ENCODE data around the gene NKAIN2. TPM values are rescaled to one million over a fixed set of nuclear protein-coding genes. Genes with fewer than 3 reads are reported as not detected.

The NKAIN2 gene
- total RNA-seq, 1 donor from 2014 or later = 0.06 TPM

DNA sequence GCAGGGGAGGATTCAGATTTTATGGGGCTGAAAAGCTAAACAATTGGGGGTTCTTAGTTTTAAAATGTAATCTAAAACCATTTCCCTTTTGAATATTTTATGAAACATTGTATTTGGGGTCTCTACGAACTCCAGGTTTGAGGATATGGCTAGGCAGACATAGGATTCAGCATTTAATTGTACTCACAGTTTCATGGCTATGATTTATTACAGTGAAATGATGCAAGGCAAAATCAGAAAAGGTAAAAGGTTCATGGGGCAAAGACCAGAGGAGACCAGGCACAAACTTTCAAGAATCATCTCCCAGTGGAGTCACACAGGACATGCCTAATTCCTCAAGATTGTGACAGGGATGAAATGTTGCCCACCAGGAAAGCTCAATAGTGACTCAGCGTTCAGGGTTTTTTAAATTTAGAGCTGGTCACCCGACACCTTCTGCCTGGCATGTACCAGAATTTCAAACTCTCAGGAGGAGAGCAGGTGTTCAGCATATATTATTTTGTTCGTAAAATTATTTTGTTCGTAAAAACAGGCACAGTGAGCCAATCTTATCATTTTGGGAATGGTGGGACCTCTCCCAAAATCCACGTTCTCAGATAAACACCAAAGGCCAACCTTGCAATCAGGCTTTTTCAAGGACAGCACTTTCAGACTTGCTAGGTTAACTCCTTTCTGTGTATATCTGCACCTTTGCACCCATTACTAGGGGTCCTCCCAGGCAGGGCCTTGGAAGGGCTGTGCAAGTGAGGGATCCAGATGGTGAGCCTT, 270.3 kb downstream of the NKAIN2 start:
- DNase-seq (ENCODE audit: extremely low read depth, low read depth, low spot score) = no peak

DNA sequence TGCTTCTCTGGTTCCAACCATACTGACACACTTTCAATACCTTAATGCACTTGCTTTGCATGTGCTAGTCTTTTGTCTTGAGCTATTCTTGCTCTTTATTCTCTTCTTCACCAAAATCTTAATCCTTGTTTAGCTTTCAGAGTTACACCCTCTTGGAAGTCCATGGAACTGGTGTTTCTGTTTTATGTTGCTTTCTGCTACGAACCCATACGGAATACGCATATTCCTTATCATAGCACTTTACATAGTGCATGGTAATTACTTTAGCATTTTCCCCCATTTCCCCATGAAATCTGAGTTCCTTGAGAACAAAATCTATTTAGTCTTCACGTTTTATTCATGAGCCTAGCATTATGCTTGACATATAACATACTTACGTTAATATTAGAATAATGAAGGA, 270.9 kb downstream of the NKAIN2 start:
- no peak for DNase-seq (ENCODE audit: extremely low read depth, low read depth, low spot score)

DNA sequence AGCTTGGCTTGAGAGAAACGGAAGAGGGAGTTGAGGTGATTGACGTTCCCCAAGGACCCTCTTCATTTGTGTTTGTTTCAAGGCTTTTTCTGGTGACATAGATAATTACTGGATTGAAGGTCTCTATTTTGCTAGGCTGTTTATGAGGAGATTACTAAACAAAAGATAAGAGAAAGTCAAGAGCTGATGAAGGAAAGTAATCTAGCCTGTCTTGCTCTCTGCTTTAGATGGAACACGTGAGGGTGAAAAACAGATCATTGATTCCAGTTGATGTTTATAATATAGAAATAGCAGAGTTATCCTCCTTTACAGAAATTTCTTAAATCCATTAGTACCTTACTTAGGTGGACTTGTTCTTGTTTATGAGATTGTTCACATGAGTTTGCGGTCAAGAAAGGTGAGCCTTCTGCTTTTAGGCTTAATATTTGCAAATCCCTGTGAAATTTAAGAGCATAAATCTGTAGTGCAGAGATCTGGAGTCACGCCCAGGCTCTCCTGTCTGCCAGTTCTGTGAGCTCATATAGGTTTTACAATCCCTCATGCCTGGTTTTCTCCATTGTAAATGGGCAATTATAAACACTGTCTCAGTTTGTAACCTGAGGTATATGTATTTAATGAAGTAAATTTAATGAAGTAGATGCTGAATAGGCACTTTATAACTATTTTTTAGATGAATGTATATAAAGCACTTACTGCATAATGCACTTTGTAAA, 272.8 kb downstream of the NKAIN2 start:
- DNase-seq (ENCODE audit: extremely low read depth, low read depth, low spot score) = no peak

DNA sequence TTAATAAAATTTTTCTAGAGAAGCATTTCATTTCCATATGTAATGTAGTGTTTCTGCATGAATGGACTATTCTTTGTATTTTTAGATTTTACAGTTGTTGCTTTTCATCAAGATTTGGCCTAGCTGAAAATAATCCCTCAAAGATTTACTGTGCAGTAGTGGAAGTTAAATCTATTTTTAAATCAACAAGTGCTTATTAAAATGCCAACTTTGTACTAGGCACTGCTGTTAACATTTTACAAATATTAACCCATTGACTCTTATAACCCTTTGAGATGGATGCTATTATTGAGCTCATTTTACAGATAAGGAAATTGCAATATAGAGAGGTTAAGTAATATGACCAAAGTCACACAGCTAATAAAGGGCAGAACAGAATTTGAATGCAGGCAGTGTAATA, 274.5 kb downstream of the NKAIN2 start:
- no peak for DNase-seq (ENCODE audit: extremely low read depth, low read depth, low spot score)

DNA sequence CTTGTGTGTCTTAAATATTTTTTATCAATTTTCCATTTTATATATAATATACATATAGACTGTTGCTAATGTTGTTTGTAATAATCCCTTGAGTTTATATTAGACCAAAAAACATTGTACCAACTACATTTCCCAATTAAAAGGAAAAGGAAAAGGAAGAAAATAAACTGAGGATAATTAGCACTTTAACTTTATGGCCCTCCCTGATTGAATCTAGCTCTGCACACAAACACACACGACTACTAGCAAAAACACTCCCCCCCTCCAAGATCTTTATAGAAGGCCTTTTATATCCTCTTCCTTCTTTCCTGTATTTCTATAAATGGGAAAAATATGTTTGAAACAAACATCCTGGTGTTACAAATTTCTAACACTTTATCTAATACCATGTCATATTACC, 276.8 kb downstream of the NKAIN2 start:
- DNase-seq (ENCODE audit: extremely low read depth, low read depth, low spot score) = no peak

DNA sequence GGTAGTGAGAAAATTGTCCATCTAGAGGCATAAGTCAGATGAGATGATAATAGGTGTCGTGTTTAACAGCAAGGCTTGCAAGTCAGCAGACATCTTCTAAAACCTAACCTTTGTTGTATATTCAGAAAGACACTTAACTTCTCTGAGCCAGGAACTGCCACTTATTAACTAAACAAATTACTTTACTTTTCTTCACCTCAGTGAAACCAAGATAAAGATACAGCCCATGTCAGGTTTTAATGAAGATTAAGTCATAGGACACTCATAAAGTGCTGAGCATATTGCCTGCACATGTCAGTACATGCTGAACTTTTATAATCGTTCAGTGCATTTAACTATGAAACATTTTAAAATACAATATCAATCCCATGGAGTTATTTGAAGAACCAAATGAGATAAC, 286.8 kb downstream of the NKAIN2 start:
- DNase-seq (ENCODE audit: extremely low read depth, low read depth, low spot score) = no peak

- no peak for DNase-seq (ENCODE audit: extremely low read depth, low read depth, low spot score)
These were observed 295.9 kb downstream of the NKAIN2 start for GRCh38 chr6:124099520-124099919.

GRCh38 chr6:124110514-124110913, 306.8 kb downstream of the NKAIN2 start:
- no peak for DNase-seq (ENCODE audit: extremely low read depth, low read depth, low spot score)

- DNase-seq (ENCODE audit: extremely low read depth, low read depth, low spot score) = no peak
These were observed 315.9 kb downstream of the NKAIN2 start for GRCh38 chr6:124119596-124119995.

GRCh38 chr6:124123617-124124209, 320.0 kb downstream of the NKAIN2 start:
- no peak for DNase-seq (ENCODE audit: extremely low read depth, low read depth, low spot score)

- DNase-seq (ENCODE audit: extremely low read depth, low read depth, low spot score) = no peak
These were observed 327.6 kb downstream of the NKAIN2 start for GRCh38 chr6:124131259-124131658.

DNA sequence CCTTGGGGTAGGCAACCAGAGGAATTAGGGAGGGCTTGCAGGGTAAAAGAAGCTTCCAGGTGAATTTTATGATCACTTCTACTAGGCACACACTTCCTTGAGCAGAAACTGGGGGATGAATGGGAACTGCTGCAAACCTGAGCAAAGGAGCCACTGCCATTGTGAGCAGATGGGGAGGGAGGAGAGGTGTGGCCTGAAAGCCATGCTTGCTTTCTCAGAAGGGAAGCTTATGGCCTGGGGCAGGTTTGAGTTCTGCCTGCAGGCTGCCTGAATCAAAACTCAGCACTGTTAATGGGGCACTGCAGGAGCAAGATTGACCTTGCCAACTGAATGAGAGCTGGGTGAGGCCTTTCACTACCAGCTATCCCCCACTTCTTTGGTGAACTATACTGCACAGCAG, 328.1 kb downstream of the NKAIN2 start:
- DNase-seq (ENCODE audit: extremely low read depth, low read depth, low spot score) = no peak

DNA sequence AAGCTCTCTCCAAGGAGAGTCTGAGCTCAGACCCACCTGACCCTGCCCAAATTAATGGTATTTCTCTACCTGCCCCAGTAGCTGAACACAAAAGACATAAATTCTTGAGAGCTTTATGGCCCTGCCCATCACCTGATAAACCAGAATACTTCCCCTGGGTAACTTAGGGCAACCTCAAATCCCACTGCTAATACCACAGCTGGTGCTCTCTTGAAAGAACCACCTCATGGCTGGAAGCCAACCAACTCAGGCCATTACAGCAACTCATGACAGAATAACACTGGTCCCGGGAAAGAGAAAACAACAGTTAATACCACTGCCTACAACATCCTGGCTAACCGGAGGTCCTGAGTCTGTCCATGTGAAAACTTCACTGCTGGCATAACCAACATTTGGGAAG, 328.6 kb downstream of the NKAIN2 start:
- no peak for DNase-seq (ENCODE audit: extremely low read depth, low read depth, low spot score)

DNA sequence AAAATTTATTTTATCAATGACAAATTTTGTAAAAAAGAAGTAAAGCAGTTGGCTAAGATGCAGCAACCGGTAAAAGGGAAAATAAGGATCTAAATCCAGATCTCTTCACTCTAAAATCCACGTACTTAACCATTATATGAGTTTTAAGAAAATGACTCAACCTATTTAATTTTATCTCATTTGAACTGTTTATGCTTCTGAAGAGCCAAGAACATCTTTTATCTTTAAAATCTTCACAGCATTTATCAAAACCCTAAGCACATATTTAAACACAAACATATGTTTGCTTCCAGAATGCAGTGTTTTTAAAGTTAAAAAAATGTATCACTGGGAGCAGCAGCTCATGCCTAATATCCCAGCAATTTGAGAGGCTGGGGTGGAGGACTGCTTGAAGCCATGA, 339.2 kb downstream of the NKAIN2 start:
- DNase-seq (ENCODE audit: extremely low read depth, low read depth, low spot score) = no peak

DNA sequence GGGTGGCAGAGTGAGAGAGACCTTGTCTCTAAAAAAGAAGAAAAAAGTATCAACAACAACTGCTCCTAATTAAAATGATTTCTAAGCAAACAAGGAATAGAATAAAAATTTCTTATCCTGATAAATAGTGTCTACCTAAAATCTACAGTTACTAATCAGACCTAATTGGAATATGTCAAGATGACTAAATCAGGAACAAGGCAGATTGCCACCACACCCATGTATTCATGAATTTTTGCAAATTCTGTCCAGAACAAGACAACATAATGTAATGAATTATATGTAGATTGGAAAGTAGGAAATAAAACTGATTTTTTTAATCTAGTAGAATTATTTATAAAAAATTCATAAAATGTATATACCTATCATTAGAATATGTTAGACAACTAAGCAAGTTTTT, 339.8 kb downstream of the NKAIN2 start:
- DNase-seq (ENCODE audit: extremely low read depth, low read depth, low spot score) = no peak

DNA sequence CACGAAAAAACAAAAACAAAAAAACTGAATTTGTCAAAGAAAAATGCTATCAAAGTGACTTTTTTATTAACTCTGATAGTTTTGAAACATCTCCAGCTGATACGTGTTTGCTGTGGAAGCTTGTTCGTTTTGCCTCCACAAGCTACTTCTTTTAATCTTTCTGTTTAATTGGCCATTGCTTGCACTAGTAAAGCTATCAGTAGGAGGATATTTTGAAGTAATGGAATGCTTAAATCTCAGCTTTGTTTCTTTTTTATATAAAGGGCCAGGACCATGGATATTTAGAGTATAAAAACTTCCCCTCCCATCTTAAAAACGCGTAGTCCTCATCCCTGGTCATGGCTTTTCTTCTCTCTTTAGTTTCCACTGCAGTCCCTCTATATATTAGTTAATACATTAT, 344.0 kb downstream of the NKAIN2 start:
- no peak for DNase-seq (ENCODE audit: extremely low read depth, low read depth, low spot score)

- no peak for DNase-seq (ENCODE audit: extremely low read depth, low read depth, low spot score)
These were observed 344.7 kb downstream of the NKAIN2 start for GRCh38 chr6:124148236-124148957.

DNA sequence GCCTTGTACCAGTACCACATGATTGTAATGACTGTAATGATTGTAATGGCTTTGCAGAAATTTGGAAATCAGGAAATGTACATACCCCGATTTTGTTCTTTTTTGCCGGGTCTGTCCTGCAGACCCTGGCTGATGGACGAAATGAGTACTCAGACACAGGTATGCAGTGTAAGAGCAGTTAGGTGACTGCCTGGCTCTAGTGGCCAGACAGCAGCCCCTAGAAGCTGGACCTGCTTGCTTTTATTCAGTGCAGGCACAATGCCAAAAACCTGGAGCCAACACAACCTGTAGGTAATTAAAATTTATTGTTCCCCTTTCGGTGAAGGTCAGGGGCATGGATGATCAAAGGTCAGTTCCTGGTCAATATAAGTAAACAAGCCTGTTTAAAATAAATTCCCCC, 346.0 kb downstream of the NKAIN2 start:
- no peak for DNase-seq (ENCODE audit: extremely low read depth, low read depth, low spot score)

- DNase-seq (ENCODE audit: extremely low read depth, low read depth, low spot score) = no peak
These were observed 354.4 kb downstream of the NKAIN2 start for GRCh38 chr6:124158024-124158423.

DNA sequence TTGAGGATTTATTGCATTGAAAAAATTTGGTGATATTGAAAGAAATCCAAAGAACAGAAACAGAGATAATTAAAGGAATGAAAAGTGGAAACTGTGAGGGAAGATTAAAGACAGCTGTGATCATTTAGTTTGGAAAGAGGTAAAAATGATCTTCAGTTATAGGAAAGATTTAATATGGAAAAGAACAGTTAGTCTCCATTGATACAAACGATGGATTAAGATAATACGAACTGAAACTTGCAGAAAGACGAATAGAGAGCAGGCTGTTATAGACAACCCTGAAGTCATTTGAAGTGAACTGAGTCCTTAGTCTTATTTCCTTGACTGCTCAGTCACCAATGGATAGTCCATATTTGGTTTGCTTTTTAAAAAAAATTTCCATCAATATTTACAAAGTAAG, 360.0 kb downstream of the NKAIN2 start:
- DNase-seq (ENCODE audit: extremely low read depth, low read depth, low spot score) = no peak

DNA sequence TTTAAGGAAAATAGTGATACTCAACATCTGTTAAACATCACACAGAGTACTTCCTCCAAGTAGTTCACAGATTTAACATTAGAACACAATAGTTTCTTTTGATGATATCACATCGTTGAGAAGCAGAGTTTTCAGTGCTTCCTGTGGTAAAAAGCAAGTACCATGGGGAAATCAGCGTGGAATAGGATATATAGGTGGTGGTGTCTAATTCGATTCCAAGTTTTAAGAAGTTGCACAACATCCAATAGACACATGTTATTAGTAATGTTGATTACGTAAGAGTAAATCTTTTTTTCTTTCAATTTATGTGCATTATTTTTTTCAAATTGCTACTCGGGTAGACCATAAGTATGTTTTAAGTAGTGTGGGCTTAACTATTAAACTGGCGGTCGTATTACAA, 360.7 kb downstream of the NKAIN2 start:
- DNase-seq (ENCODE audit: extremely low read depth, low read depth, low spot score) = no peak

All from glomerular endothelial cell (primary cell).